Endothelial cell of umbilical vein (primary cell): ENCODE measurements around the gene GALT. TPM values are rescaled to one million over a fixed set of nuclear protein-coding genes. Genes with fewer than 3 reads are reported as not detected.

Experiments used
- BruUV-seq: library from RNA; stranded (reverse); fragments of 400-500 nt; replicated peaks from 2 replicates; lab custom pipeline; 2021; lab: Mats Ljungman, UMichigan
- CTCF ChIA-PET: fragments of 300-600, 350-600 bp; sonication (Branson Sonifier 250); formaldehyde crosslinking; loops from one replicate; lab custom pipeline; 2021; ENCODE audit warnings: antibody characterized with exemption, inconsistent platforms; lab: Charles Lee
- POLR2A ChIA-PET: fragments of 300-600, 350-600 bp; sonication (Branson Sonifier 250); formaldehyde crosslinking; loops from one replicate; lab custom pipeline; 2021; ENCODE audit warnings: antibody characterized with exemption, inconsistent platforms; lab: Charles Lee
- DNase-seq: peaks from one replicate; pipeline ENCODE4 v3.0.0-alpha.2; 2011; ENCODE audit warnings: low read depth, low spot score
- FAIRE-seq: peaks from 2 replicates; lab custom pipeline; 2011; peaks lifted over from hg19 to GRCh38; lab: Jason Lieb, UNC
- H2AFZ ChIP-seq: 2 replicates; pipeline ENCODE4 v1.6.0; 2012; ENCODE audit warnings: low read depth, low read length, control low read depth, inconsistent platforms
- H3K27ac ChIP-seq: 2 replicates; pipeline ENCODE4 v1.5.1; 2011; ENCODE audit warnings: low read depth, mild to moderate bottlenecking, control low read depth, low read length, moderate library complexity; ENCODE audit not compliant: insufficient read depth
- H3K27me3 ChIP-seq, 2 experiments: 2 replicates each; pipeline versions ENCODE4 v1.6.0 to v1.6.1; 2011; ENCODE audit warnings: low read length in 2 of 2, mixed read lengths in 1 of 2; ENCODE audit not compliant: control insufficient read depth in 2 of 2, insufficient read depth in 2 of 2
- H3K36me3 ChIP-seq, 2 experiments: 2 replicates in 1 of 2; 3 replicates in 1 of 2; pipeline ENCODE4 v1.5.1; 2011; ENCODE audit warnings: low read length in 2 of 2, mild to moderate bottlenecking in 1 of 2, moderate library complexity in 1 of 2; ENCODE audit not compliant: control insufficient read depth in 2 of 2, insufficient read depth in 2 of 2; ENCODE audit errors: extremely low read depth in 1 of 2
- H3K4me1 ChIP-seq: 3 replicates; pipeline ENCODE4 v1.5.1; 2011; ENCODE audit warnings: mild to moderate bottlenecking, low read length; ENCODE audit not compliant: control insufficient read depth, insufficient read depth; ENCODE audit errors: extremely low read depth
- H3K4me2 ChIP-seq: 2 replicates; pipeline ENCODE4 v1.6.1; 2011; ENCODE audit warnings: low read length, control low read depth, mixed read lengths; ENCODE audit not compliant: insufficient read depth
- H3K4me3 ChIP-seq, 3 experiments: fragments of 200-600 bp in 1 of 3; sonication (generic), shearing (Covaris generic) in 1 of 3; replicated peaks in 1 of 3; 2 replicates each; pipeline ENCODE4 v1.5.1; 2011 to 2016; ENCODE audit warnings: control low read depth in 3 of 3, low read length in 3 of 3, mild to moderate bottlenecking in 2 of 3, inconsistent platforms in 1 of 3, low read depth in 1 of 3, moderate library complexity in 1 of 3; ENCODE audit not compliant: insufficient read depth in 1 of 3
- H3K79me2 ChIP-seq: 2 replicates; pipeline ENCODE4 v1.6.0; 2012; ENCODE audit warnings: low read length, inconsistent platforms; ENCODE audit not compliant: control insufficient read depth, insufficient read depth
- H3K9ac ChIP-seq: replicated peaks from 2 replicates; pipeline ENCODE3; 2011; ENCODE audit warnings: low read length, control low read depth; ENCODE audit not compliant: insufficient read depth; ENCODE audit errors: extremely low read depth
- H3K9me1 ChIP-seq: replicated peaks from 3 replicates; pipeline ENCODE4 v1.6.0; 2011; ENCODE audit warnings: mild to moderate bottlenecking, low read length; ENCODE audit not compliant: control insufficient read depth, insufficient read depth; ENCODE audit errors: extremely low read depth
- H3K9me3 ChIP-seq: replicated peaks from 2 replicates; pipeline ENCODE4 v1.5.1; 2012; ENCODE audit warnings: low read length, inconsistent platforms; ENCODE audit not compliant: control insufficient read depth, insufficient read depth
- H4K20me1 ChIP-seq: replicated peaks from 2 replicates; pipeline ENCODE3; 2011; ENCODE audit warnings: mild to moderate bottlenecking, low read length; ENCODE audit not compliant: control insufficient read depth, insufficient read depth; ENCODE audit errors: extremely low read depth
- EZH2 ChIP-seq: IDR thresholded peaks from 2 replicates; pipeline ENCODE4 v1.6.1; 2012; ENCODE audit warnings: borderline replicate concordance, low read depth, mild to moderate bottlenecking, moderate library complexity, low read length, inconsistent platforms; ENCODE audit not compliant: severe bottlenecking
- FOS ChIP-seq: IDR thresholded peaks from 2 replicates; pipeline ENCODE4 v1.6.1; 2011; ENCODE audit warnings: mild to moderate bottlenecking, low read length, moderate library complexity, borderline replicate concordance; ENCODE audit not compliant: insufficient read depth
- GATA2 ChIP-seq: IDR thresholded peaks from 2 replicates; pipeline ENCODE4 v1.7.0; 2011; ENCODE audit warnings: low read depth, mild to moderate bottlenecking, moderate library complexity, mixed read lengths, low read length; ENCODE audit not compliant: insufficient read length, insufficient read depth
- JUN ChIP-seq: IDR thresholded peaks from 2 replicates; pipeline ENCODE4 v1.6.1; 2011; ENCODE audit warnings: borderline replicate concordance, low read depth; ENCODE audit not compliant: insufficient read length, insufficient read depth
- MYC ChIP-seq: IDR thresholded peaks from one replicate; pipeline ENCODE4 v1.6.1; 2011; ENCODE audit warnings: mild to moderate bottlenecking, low read depth, low read length
- POLR2A ChIP-seq: IDR thresholded peaks from 2 replicates; pipeline ENCODE4 v1.6.1; 2012; ENCODE audit warnings: low read depth, mild to moderate bottlenecking, control low read depth, low read length
- POLR2AphosphoS5 ChIP-seq: IDR thresholded peaks from 2 replicates; pipeline ENCODE4 v1.6.1; 2012; ENCODE audit warnings: low read depth, mild to moderate bottlenecking, control low read depth, low read length, moderate library complexity; ENCODE audit not compliant: insufficient read depth
- dilution Hi-C: fragments of 300-500 bp; cut with MboI; formaldehyde crosslinking; loops from one replicate; pipeline ENCODE4 v1.15.0; 2019; ENCODE audit warnings: low sequenced_read_pairs; ENCODE audit not compliant: extremely low pct_ligation_motif_present
- intact Hi-C: fragments of 100-400 bp; cut with micrococcal nuclease; formaldehyde crosslinking; loops from one replicate; pipeline ENCODE4 v1.10.0; 2022
- polyA plus RNA-seq, 4 experiments: library from polyadenylated mRNA; depleted of rRNA in 3 of 4; stranded (reverse) in 3 of 4; unstranded in 1 of 4; fragments of >200 nt; gene quantifications; 2 replicates each; pipeline versions ENCODE4 v1.2.1 to v1.2.3, GENCODE V29; 2011 to 2012; ENCODE audit warnings: missing spikeins in 1 of 4
- total RNA-seq: library from RNA; stranded (reverse); gene quantifications from 2 replicates; pipeline ENCODE4 v1.2.3, GENCODE V29; 2021
- TF ChIP-seq, protein P1 (sequence below), 2 donors: IDR thresholded peaks; 1 replicate in 1 of 2; 2 replicates in 1 of 2; pipeline ENCODE4 v1.5.1; 2011; ENCODE audit warnings: low read length in 2 of 2, mild to moderate bottlenecking in 2 of 2, moderate library complexity in 2 of 2, control low read depth in 1 of 2, inconsistent platforms in 1 of 2, low read depth in 1 of 2; ENCODE audit not compliant: insufficient read depth in 1 of 2; ENCODE audit errors: extremely low read depth in 1 of 2
- TF ChIP-seq, protein P2 (sequence below): IDR thresholded peaks from 2 replicates; pipeline ENCODE4 v1.6.1; 2011; ENCODE audit not compliant: insufficient read depth, insufficient read length

GALT gene
- total and polyA plus RNA-seq, 2 donors (not counting 3 experiments of a cell fraction or from before 2014, with no cell fraction given) = 36.6 to 58.5 TPM

DNA sequence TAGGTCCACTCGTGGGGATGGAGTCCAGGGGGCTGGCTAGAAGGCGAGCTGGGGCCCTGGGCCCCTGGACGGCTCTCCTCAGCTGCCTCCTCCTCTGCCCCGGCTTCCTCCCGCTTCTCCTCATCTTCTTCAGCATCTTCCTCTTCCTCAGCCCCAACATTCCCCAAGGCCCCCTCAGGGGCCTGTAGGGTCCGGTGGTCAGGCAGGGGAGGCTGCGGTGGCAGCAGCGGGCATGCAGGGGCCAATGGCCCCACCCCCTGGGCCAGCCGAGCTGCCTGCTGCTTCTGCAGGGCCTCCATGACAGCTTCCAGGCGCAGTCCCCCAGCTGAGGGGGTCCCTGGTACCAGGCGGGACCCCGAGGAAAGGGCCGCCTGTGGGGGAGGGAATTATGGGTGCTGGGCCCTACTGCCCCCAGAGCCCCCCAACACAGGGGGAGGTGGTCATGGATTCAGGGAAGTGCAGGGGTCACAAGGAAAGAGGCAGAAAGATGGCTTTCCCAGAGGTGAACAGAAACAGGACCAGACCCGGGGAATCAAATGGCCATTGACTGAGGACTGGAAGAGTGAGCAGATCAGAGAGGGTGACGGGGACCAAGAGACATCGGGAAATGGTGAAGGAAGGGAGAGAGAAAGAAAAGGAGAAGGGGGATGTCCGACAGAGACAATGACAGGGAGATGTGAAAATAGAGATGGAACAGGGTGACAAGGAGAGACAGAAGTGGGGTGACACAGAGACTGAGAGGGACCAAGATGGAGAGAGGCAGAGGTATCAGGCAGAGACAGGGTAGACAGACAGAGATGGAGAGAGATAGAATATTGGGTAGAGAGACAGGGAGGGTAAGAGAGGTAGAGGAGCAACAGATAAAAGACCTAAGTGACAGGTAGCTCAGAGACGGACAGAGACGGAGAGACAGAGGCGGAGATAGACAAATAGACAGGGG lies 18.5 kb upstream of the GALT start:
- BruUV-seq = no TSS peak
- no peaks in the 10 kb centered on the region for H4K20me1 ChIP-seq
- no peak overlapping the region for H2AFZ ChIP-seq
- no peaks in the 10 kb centered on the region for H3K9me1 ChIP-seq
- no peaks in the 10 kb centered on the region for H3K79me2 ChIP-seq
- H3K27me3 ChIP-seq = peaks cover 71 to 82% of the 10 kb centered on the region in 2 experiments
- no peak overlapping the region for H3K27ac ChIP-seq
- peaks cover 7% of the 10 kb centered on the region for H3K4me1 ChIP-seq
- TF ChIP-seq EZH2 (no peak), JUN (no peak), POLR2A (no peak), FOS (no peak), GATA2 (no peak), POLR2AphosphoS5 (no peak), MYC (no peak)
- TF ChIP-seq, protein P1, sequence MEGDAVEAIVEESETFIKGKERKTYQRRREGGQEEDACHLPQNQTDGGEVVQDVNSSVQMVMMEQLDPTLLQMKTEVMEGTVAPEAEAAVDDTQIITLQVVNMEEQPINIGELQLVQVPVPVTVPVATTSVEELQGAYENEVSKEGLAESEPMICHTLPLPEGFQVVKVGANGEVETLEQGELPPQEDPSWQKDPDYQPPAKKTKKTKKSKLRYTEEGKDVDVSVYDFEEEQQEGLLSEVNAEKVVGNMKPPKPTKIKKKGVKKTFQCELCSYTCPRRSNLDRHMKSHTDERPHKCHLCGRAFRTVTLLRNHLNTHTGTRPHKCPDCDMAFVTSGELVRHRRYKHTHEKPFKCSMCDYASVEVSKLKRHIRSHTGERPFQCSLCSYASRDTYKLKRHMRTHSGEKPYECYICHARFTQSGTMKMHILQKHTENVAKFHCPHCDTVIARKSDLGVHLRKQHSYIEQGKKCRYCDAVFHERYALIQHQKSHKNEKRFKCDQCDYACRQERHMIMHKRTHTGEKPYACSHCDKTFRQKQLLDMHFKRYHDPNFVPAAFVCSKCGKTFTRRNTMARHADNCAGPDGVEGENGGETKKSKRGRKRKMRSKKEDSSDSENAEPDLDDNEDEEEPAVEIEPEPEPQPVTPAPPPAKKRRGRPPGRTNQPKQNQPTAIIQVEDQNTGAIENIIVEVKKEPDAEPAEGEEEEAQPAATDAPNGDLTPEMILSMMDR (IDR thresholded peaks at IDR 0.05; ENCODE audit: extremely low read depth in 1 of 2, insufficient read depth in 1 of 2, low read depth in 1 of 2, low read length in 2 of 2) = no peak
- TF ChIP-seq, protein P2, sequence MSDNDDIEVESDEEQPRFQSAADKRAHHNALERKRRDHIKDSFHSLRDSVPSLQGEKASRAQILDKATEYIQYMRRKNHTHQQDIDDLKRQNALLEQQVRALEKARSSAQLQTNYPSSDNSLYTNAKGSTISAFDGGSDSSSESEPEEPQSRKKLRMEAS = no peak
- no peaks in the 10 kb centered on the region for H3K36me3 ChIP-seq
- CTCF ChIA-PET = interaction anchor here (1.0 kb wide), 1 partner anchor 14 kb away, joined by 3 read pairs; no protein-coding TSS in a partner anchor
- POLR2A ChIA-PET = no interaction called here
- H3K9ac ChIP-seq = no peak overlapping the region
- H3K4me2 ChIP-seq = no peak overlapping the region
- intact Hi-C loops (no loop called here), dilution Hi-C loops (no loop called here)
- no peak for FAIRE-seq
- H3K9me3 ChIP-seq = no peaks in the 10 kb centered on the region
- no peak overlapping the region for H3K4me3 ChIP-seq
- DNase-seq = no peak
